Suprapubic skin (tissue), 4 donors: Measurements from ENCODE around the gene ROBO1.

ENCODE experiments used
- EP300 ChIP-seq: sonication (generic); formaldehyde crosslinking; IDR thresholded peaks from one replicate; pipeline ENCODE4 v1.6.1; 2017; ENCODE audit warnings: antibody characterized with exemption
- POLR2A ChIP-seq, 2 donors: fragments of 450-650 bp; IDR thresholded peaks; one replicate each; pipeline ENCODE4 v1.6.1; 2017; ENCODE audit warnings: antibody characterized with exemption in 2 of 2, mild to moderate bottlenecking in 2 of 2, moderate library complexity in 2 of 2
- POLR2AphosphoS5 ChIP-seq, 3 donors: sonication (generic); formaldehyde crosslinking; IDR thresholded peaks; one replicate each; pipeline ENCODE4 v1.6.1; 2017; ENCODE audit warnings: antibody characterized with exemption in 3 of 3
- TF ChIP-seq, protein P1 (sequence below), 2 donors: fragments of 200-600 bp in 1 of 2; fragments of 450-650 bp in 1 of 2; sonication (generic) in 1 of 2; IDR thresholded peaks; one replicate each; pipeline ENCODE4 v1.5.1; 2016 to 2019; ENCODE audit warnings: antibody characterized with exemption in 2 of 2, mild to moderate bottlenecking in 1 of 2, moderate library complexity in 1 of 2

DNA sequence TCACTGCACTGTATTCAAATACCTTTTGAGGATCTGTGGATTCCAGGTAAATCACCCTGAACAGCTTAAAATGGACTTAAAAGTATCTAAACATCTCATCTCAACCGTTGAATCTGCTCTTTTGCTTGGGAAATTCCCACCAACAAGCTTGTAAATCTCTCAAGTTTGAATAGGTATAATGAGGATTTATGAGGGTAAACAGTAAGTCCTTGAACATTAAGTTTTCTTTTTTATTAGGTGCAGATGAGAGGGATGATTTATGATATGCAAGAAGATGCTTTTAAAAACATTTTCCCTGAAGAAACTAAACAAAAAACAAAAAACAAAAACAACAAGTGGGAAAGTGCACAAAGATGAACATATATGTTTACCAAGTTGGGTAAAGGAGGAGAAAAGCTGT is 290.6 kb downstream of the ROBO1 start:
- TF ChIP-seq, protein P1, sequence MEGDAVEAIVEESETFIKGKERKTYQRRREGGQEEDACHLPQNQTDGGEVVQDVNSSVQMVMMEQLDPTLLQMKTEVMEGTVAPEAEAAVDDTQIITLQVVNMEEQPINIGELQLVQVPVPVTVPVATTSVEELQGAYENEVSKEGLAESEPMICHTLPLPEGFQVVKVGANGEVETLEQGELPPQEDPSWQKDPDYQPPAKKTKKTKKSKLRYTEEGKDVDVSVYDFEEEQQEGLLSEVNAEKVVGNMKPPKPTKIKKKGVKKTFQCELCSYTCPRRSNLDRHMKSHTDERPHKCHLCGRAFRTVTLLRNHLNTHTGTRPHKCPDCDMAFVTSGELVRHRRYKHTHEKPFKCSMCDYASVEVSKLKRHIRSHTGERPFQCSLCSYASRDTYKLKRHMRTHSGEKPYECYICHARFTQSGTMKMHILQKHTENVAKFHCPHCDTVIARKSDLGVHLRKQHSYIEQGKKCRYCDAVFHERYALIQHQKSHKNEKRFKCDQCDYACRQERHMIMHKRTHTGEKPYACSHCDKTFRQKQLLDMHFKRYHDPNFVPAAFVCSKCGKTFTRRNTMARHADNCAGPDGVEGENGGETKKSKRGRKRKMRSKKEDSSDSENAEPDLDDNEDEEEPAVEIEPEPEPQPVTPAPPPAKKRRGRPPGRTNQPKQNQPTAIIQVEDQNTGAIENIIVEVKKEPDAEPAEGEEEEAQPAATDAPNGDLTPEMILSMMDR (IDR thresholded peaks at IDR 0.05) = no peak
- TF ChIP-seq POLR2A (IDR thresholded peaks at IDR 0.05) (no peak), POLR2AphosphoS5 (IDR thresholded peaks at IDR 0.05) (no peak), EP300 (no peak)
